ENCODE results near the gene IGSF8. TPM values are rescaled to one million over a fixed set of nuclear protein-coding genes. Genes with fewer than 3 reads are reported as not detected.

Gene IGSF8
- total RNA-seq, 2 donors from 2014 or later: 53.6 to 60.2 TPM

GRCh38 chr1:160101717-160102522 lies 3.5 kb upstream of the IGSF8 start:
- DNase-seq: no peak
- Histone ChIP-seq H3K4me3 (no peak overlapping the region), H3K36me3 (no peaks in the 10 kb centered on the region), H3K27me3 (no peaks in the 10 kb centered on the region), H3K4me1 (peaks cover 12% of the 10 kb centered on the region), H3K9ac (ENCODE audit: low read depth in 2 of 2, low read length in 2 of 2) (peak overlapping the region in 1 of 2 donors; percentile 56), H3K27ac (no peak overlapping the region), H3K9me3 (no peaks in the 10 kb centered on the region)
- TF ChIP-seq CTCF (IDR thresholded peaks at IDR 0.05): no peak
- intact Hi-C loops (cut with DNase I): loop anchor here (5.0 to 10.0 kb wide), 3 partner anchors 93 to 190 kb away; partner anchors contain the start of gene CASQ1

- no peaks in the 10 kb centered on the region for H3K36me3 ChIP-seq
- no peak overlapping the region for H3K4me3 ChIP-seq
- peak; percentile 67 for DNase-seq
- H3K9ac ChIP-seq (ENCODE audit: low read depth in 2 of 2, low read length in 2 of 2): peak overlapping the region in 1 of 2 donors; percentile 56
- no peaks in the 10 kb centered on the region for H3K9me3 ChIP-seq
- no peaks in the 10 kb centered on the region for H3K27me3 ChIP-seq
- intact Hi-C loops (cut with DNase I): loop anchor here (5.0 to 10.0 kb wide), 3 partner anchors 94 to 191 kb away; partner anchors contain the start of gene CASQ1
- no peak overlapping the region for H3K27ac ChIP-seq
- H3K4me1 ChIP-seq: peaks cover 13% of the 10 kb centered on the region
- TF ChIP-seq CTCF (IDR thresholded peaks at IDR 0.05): peak; percentile 82
Observed at GRCh38 chr1:160101037-160101716, 2.8 kb upstream of the IGSF8 start.

GRCh38 chr1:160099716-160100375 lies 1.4 kb upstream of the IGSF8 start:
- DNase-seq: no peak
- Histone ChIP-seq H3K36me3 (no peaks in the 10 kb centered on the region), H3K27me3 (no peaks in the 10 kb centered on the region), H3K4me1 (peaks cover 13% of the 10 kb centered on the region), H3K4me3 (no peak overlapping the region), H3K27ac (peak overlapping the region; percentile 81), H3K9ac (ENCODE audit: low read depth in 2 of 2, low read length in 2 of 2) (peak overlapping the region in 1 of 2 donors; percentile 66), H3K9me3 (no peaks in the 10 kb centered on the region)
- intact Hi-C loops (cut with DNase I): loop anchor here (5.0 to 10.0 kb wide), 3 partner anchors 95 to 192 kb away; partner anchors contain the start of gene CASQ1
- TF ChIP-seq CTCF (IDR thresholded peaks at IDR 0.05): no peak

GRCh38 chr1:160098852-160099561 lies 588 bp upstream of the IGSF8 start:
- Histone ChIP-seq H3K4me3 (peak overlapping the region; percentile 37), H3K9me3 (no peaks in the 10 kb centered on the region), H3K36me3 (no peaks in the 10 kb centered on the region), H3K4me1 (peaks cover 13% of the 10 kb centered on the region), H3K27ac (peak overlapping the region; percentile 81), H3K27me3 (no peaks in the 10 kb centered on the region), H3K9ac (ENCODE audit: low read depth in 2 of 2, low read length in 2 of 2) (peak overlapping the region; percentile 66 to 83)
- DNase-seq: peak; percentile 99
- intact Hi-C loops (cut with DNase I): no loop called here
- TF ChIP-seq CTCF (IDR thresholded peaks at IDR 0.05): no peak

Data from colonic mucosa (tissue), 4 donors.